HEK293 (cell line): Measurements from ENCODE around the gene DIP2C.

Source experiments
- BCL11A ChIP-seq: fragments of 450-650 bp; formaldehyde crosslinking; IDR thresholded peaks from 2 replicates; pipeline ENCODE4 v1.5.1; 2016; ENCODE audit warnings: low read depth, missing biosample characterization, missing genetic modification characterization
- ELK4 ChIP-seq: IDR thresholded peaks from 2 replicates; pipeline ENCODE4 v1.6.1; 2011; ENCODE audit warnings: mild to moderate bottlenecking, low read depth, low read length, borderline replicate concordance
- KLF1 ChIP-seq: fragments of 450-650 bp; formaldehyde crosslinking; IDR thresholded peaks from 2 replicates; pipeline ENCODE4 v1.5.1; 2016; ENCODE audit warnings: missing biosample characterization, missing genetic modification characterization
- KLF10 ChIP-seq: fragments of 450-650 bp; IDR thresholded peaks from 2 replicates; pipeline ENCODE4 v1.5.1; 2018; ENCODE audit warnings: missing biosample characterization, mild to moderate bottlenecking, missing genetic modification characterization
- KLF16 ChIP-seq: fragments of 450-650 bp; formaldehyde crosslinking; IDR thresholded peaks from 2 replicates; pipeline ENCODE4 v1.5.1; 2017; ENCODE audit warnings: missing biosample characterization, missing genetic modification characterization
- KLF9 ChIP-seq: fragments of 450-650 bp; formaldehyde crosslinking; IDR thresholded peaks from 2 replicates; pipeline ENCODE4 v1.5.1; 2016; ENCODE audit warnings: missing biosample characterization, missing genetic modification characterization, low read depth
- YY1 ChIP-seq: fragments of 450-650 bp; formaldehyde crosslinking; IDR thresholded peaks from 2 replicates; pipeline ENCODE4 v1.5.1; 2018; ENCODE audit warnings: missing biosample characterization, missing genetic modification characterization
- ZNF146 ChIP-seq: fragments of 450-650 bp; formaldehyde crosslinking; IDR thresholded peaks from 2 replicates; pipeline ENCODE4 v1.5.1; 2016; ENCODE audit warnings: missing biosample characterization, missing genetic modification characterization
- ZNF280C ChIP-seq: fragments of 450-650 bp; formaldehyde crosslinking; IDR thresholded peaks from 2 replicates; pipeline ENCODE4 v1.5.1; 2016; ENCODE audit warnings: missing biosample characterization, missing genetic modification characterization
- ZNF521 ChIP-seq: fragments of 450-650 bp; formaldehyde crosslinking; IDR thresholded peaks from 2 replicates; pipeline ENCODE4 v1.5.1; 2017; ENCODE audit warnings: missing biosample characterization, mild to moderate bottlenecking, missing genetic modification characterization
- ZNF548 ChIP-seq: fragments of 450-650 bp; formaldehyde crosslinking; IDR thresholded peaks from 2 replicates; pipeline ENCODE4 v1.5.1; 2016; ENCODE audit warnings: missing biosample characterization, missing genetic modification characterization
- ZNF558 ChIP-seq: fragments of 450-650 bp; formaldehyde crosslinking; IDR thresholded peaks from 2 replicates; pipeline ENCODE4 v1.5.1; 2016; ENCODE audit warnings: missing biosample characterization, missing genetic modification characterization
- ZNF561 ChIP-seq: fragments of 450-650 bp; IDR thresholded peaks from 2 replicates; pipeline ENCODE4 v1.5.1; 2018; ENCODE audit warnings: missing biosample characterization, missing genetic modification characterization, borderline replicate concordance
- ZNF571 ChIP-seq: fragments of 450-650 bp; formaldehyde crosslinking; IDR thresholded peaks from 2 replicates; pipeline ENCODE4 v1.5.0; 2017; ENCODE audit warnings: missing biosample characterization, missing genetic modification characterization
- ZNF624 ChIP-seq: fragments of 450-650 bp; formaldehyde crosslinking; IDR thresholded peaks from 2 replicates; pipeline ENCODE4 v1.5.1; 2017; ENCODE audit warnings: missing biosample characterization, missing genetic modification characterization
- ZNF768 ChIP-seq: fragments of 450-650 bp; formaldehyde crosslinking; IDR thresholded peaks from 2 replicates; pipeline ENCODE4 v1.5.1; 2018; ENCODE audit warnings: missing biosample characterization, mild to moderate bottlenecking, missing genetic modification characterization
- TF ChIP-seq, protein P1 (sequence below): fragments of 450-650 bp; formaldehyde crosslinking; IDR thresholded peaks from 2 replicates; pipeline ENCODE4 v1.5.1; 2016; ENCODE audit warnings: missing biosample characterization, missing genetic modification characterization, low read depth
- TF ChIP-seq, protein P2 (sequence below): fragments of 450-650 bp; formaldehyde crosslinking; IDR thresholded peaks from 2 replicates; pipeline ENCODE4 v1.5.1; 2016; ENCODE audit warnings: missing biosample characterization, missing genetic modification characterization
- TF ChIP-seq, protein P3 (sequence below): fragments of 450-650 bp; IDR thresholded peaks from 2 replicates; pipeline ENCODE4 v1.5.1; 2018; ENCODE audit warnings: missing biosample characterization, mild to moderate bottlenecking, missing genetic modification characterization
- TF ChIP-seq, protein P4 (sequence below): fragments of 450-650 bp; formaldehyde crosslinking; IDR thresholded peaks from 2 replicates; pipeline ENCODE4 v1.5.1; 2017; ENCODE audit warnings: missing biosample characterization, mild to moderate bottlenecking, missing genetic modification characterization, moderate library complexity
- TF ChIP-seq, protein P5 (sequence below): fragments of 450-650 bp; formaldehyde crosslinking; IDR thresholded peaks from 2 replicates; pipeline ENCODE4 v1.5.1; 2016; ENCODE audit warnings: missing biosample characterization, missing genetic modification characterization, borderline replicate concordance
- TF ChIP-seq, protein P6 (sequence below): fragments of 450-650 bp; formaldehyde crosslinking; IDR thresholded peaks from 2 replicates; pipeline ENCODE4; 2016; ENCODE audit warnings: missing biosample characterization, missing genetic modification characterization

Gene DIP2C

DNA sequence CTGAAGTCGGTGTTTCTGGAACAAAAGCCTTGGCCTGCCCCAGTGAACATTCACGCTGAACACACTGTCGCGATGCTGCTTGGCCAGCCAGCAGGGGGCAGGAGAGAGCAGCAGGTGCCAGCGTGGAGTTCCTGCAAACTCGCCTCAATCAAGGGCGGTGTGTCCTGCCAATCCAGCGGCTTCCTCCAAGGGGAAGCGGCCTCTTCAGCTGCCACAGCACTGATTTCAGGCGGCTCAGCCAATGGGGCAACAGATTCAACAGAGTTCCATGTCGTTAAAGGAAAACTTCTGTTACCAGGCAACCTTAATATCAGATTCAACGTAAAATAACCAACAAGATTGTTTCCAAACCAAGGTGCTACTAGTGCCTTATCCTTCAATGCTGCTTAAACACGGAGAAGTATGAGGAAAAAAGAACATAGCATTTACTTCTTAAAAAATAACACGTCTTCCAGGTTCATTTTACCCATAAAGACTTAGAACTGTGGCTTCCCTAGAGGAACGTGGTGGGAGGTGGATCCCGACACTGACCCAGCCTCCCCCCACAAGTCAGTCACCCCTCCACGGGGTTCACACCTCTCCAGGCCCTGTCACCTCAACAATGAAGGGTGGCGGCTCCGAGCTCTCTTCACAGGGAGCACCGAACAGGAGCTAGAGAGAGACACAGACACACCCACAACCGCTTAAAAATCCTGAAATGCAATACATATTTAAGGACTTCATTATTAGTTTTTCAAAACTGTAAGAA, 178.2 kb downstream of the DIP2C start (continued):
- no peak for TF ChIP-seq ZNF146
- no peak; the same call in 1 of the 2 replicates for TF ChIP-seq KLF9 (tag by site-specific recombination)
- no peak for TF ChIP-seq KLF1 (tag by site-specific recombination)
- TF ChIP-seq, protein P1, sequence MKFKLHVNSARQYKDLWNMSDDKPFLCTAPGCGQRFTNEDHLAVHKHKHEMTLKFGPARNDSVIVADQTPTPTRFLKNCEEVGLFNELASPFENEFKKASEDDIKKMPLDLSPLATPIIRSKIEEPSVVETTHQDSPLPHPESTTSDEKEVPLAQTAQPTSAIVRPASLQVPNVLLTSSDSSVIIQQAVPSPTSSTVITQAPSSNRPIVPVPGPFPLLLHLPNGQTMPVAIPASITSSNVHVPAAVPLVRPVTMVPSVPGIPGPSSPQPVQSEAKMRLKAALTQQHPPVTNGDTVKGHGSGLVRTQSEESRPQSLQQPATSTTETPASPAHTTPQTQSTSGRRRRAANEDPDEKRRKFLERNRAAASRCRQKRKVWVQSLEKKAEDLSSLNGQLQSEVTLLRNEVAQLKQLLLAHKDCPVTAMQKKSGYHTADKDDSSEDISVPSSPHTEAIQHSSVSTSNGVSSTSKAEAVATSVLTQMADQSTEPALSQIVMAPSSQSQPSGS (tag by site-specific recombination) = no peak
- no peak for TF ChIP-seq YY1 (tag by site-specific recombination)
- TF ChIP-seq, protein P2, sequence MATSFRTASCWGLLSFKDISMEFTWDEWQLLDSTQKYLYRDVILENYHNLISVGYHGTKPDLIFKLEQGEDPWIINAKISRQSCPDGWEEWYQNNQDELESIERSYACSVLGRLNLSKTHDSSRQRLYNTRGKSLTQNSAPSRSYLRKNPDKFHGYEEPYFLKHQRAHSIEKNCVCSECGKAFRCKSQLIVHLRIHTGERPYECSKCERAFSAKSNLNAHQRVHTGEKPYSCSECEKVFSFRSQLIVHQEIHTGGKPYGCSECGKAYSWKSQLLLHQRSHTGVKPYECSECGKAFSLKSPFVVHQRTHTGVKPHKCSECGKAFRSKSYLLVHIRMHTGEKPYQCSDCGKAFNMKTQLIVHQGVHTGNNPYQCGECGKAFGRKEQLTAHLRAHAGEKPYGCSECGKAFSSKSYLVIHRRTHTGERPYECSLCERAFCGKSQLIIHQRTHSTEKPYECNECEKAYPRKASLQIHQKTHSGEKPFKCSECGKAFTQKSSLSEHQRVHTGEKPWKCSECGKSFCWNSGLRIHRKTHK = no peak
- TF ChIP-seq ZNF280C (tag by site-specific recombination) = no peak
- TF ChIP-seq, protein P3, sequence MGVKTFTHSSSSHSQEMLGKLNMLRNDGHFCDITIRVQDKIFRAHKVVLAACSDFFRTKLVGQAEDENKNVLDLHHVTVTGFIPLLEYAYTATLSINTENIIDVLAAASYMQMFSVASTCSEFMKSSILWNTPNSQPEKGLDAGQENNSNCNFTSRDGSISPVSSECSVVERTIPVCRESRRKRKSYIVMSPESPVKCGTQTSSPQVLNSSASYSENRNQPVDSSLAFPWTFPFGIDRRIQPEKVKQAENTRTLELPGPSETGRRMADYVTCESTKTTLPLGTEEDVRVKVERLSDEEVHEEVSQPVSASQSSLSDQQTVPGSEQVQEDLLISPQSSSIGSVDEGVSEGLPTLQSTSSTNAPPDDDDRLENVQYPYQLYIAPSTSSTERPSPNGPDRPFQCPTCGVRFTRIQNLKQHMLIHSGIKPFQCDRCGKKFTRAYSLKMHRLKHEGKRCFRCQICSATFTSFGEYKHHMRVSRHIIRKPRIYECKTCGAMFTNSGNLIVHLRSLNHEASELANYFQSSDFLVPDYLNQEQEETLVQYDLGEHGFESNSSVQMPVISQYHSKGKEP (tag by site-specific recombination) = no peak
- TF ChIP-seq KLF16 (tag by site-specific recombination) = no peak
- no peak for TF ChIP-seq ZNF768 (tag by site-specific recombination)
- no peak for TF ChIP-seq BCL11A (tag by site-specific recombination)
- no peak for TF ChIP-seq ZNF548
- TF ChIP-seq ZNF521 = no peak
- TF ChIP-seq ZNF558 (tag by site-specific recombination) = no peak
- TF ChIP-seq, protein P4, sequence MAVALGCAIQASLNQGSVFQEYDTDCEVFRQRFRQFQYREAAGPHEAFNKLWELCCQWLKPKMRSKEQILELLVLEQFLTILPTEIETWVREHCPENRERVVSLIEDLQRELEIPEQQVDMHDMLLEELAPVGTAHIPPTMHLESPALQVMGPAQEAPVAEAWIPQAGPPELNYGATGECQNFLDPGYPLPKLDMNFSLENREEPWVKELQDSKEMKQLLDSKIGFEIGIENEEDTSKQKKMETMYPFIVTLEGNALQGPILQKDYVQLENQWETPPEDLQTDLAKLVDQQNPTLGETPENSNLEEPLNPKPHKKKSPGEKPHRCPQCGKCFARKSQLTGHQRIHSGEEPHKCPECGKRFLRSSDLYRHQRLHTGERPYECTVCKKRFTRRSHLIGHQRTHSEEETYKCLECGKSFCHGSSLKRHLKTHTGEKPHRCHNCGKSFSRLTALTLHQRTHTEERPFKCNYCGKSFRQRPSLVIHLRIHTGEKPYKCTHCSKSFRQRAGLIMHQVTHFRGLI (tag by site-specific recombination) = no peak
- TF ChIP-seq, protein P5, sequence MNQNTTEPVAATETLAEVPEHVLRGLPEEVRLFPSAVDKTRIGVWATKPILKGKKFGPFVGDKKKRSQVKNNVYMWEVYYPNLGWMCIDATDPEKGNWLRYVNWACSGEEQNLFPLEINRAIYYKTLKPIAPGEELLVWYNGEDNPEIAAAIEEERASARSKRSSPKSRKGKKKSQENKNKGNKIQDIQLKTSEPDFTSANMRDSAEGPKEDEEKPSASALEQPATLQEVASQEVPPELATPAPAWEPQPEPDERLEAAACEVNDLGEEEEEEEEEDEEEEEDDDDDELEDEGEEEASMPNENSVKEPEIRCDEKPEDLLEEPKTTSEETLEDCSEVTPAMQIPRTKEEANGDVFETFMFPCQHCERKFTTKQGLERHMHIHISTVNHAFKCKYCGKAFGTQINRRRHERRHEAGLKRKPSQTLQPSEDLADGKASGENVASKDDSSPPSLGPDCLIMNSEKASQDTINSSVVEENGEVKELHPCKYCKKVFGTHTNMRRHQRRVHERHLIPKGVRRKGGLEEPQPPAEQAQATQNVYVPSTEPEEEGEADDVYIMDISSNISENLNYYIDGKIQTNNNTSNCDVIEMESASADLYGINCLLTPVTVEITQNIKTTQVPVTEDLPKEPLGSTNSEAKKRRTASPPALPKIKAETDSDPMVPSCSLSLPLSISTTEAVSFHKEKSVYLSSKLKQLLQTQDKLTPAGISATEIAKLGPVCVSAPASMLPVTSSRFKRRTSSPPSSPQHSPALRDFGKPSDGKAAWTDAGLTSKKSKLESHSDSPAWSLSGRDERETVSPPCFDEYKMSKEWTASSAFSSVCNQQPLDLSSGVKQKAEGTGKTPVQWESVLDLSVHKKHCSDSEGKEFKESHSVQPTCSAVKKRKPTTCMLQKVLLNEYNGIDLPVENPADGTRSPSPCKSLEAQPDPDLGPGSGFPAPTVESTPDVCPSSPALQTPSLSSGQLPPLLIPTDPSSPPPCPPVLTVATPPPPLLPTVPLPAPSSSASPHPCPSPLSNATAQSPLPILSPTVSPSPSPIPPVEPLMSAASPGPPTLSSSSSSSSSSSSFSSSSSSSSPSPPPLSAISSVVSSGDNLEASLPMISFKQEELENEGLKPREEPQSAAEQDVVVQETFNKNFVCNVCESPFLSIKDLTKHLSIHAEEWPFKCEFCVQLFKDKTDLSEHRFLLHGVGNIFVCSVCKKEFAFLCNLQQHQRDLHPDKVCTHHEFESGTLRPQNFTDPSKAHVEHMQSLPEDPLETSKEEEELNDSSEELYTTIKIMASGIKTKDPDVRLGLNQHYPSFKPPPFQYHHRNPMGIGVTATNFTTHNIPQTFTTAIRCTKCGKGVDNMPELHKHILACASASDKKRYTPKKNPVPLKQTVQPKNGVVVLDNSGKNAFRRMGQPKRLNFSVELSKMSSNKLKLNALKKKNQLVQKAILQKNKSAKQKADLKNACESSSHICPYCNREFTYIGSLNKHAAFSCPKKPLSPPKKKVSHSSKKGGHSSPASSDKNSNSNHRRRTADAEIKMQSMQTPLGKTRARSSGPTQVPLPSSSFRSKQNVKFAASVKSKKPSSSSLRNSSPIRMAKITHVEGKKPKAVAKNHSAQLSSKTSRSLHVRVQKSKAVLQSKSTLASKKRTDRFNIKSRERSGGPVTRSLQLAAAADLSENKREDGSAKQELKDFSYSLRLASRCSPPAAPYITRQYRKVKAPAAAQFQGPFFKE (tag by site-specific recombination) = no peak
- TF ChIP-seq ZNF561 (tag by site-specific recombination) = peak; percentile 77
- TF ChIP-seq, protein P6, sequence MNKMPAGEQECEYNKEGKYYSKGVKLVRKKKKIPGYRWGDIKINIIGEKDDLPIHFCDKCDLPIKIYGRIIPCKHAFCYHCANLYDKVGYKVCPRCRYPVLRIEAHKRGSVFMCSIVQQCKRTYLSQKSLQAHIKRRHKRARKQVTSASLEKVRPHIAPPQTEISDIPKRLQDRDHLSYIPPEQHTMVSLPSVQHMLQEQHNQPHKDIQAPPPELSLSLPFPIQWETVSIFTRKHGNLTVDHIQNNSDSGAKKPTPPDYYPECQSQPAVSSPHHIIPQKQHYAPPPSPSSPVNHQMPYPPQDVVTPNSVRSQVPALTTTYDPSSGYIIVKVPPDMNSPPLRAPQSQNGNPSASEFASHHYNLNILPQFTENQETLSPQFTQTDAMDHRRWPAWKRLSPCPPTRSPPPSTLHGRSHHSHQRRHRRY (tag by site-specific recombination) = no peak
- TF ChIP-seq ZNF571 (tag by site-specific recombination) = no peak
- TF ChIP-seq ZNF624 (tag by site-specific recombination) = no peak
- TF ChIP-seq KLF10 (tag by site-specific recombination) = no peak
- TF ChIP-seq ELK4 = no peak
